Measurements from ENCODE around the gene GATA3.

- TF ChIP-seq, protein P1, sequence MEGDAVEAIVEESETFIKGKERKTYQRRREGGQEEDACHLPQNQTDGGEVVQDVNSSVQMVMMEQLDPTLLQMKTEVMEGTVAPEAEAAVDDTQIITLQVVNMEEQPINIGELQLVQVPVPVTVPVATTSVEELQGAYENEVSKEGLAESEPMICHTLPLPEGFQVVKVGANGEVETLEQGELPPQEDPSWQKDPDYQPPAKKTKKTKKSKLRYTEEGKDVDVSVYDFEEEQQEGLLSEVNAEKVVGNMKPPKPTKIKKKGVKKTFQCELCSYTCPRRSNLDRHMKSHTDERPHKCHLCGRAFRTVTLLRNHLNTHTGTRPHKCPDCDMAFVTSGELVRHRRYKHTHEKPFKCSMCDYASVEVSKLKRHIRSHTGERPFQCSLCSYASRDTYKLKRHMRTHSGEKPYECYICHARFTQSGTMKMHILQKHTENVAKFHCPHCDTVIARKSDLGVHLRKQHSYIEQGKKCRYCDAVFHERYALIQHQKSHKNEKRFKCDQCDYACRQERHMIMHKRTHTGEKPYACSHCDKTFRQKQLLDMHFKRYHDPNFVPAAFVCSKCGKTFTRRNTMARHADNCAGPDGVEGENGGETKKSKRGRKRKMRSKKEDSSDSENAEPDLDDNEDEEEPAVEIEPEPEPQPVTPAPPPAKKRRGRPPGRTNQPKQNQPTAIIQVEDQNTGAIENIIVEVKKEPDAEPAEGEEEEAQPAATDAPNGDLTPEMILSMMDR (IDR thresholded peaks at IDR 0.05; ENCODE audit: poor library complexity, severe bottlenecking) = no peak
- TF ChIP-seq EP300 (conservative IDR thresholded peaks at IDR 0.05; ENCODE audit: poor library complexity, severe bottlenecking) = no peak
- no peak for TF ChIP-seq TAF1 (IDR thresholded peaks at IDR 0.05; ENCODE audit: low read depth)
- no peak for TF ChIP-seq POLR2AphosphoS5 (IDR thresholded peaks at IDR 0.05)
- no peak for TF ChIP-seq EZH2 (IDR thresholded peaks at IDR 0.05; ENCODE audit: borderline replicate concordance, insufficient read depth, low read length, poor library complexity, severe bottlenecking)
- TF ChIP-seq RAD21 (conservative IDR thresholded peaks at IDR 0.05) = no peak
These were observed 12.3 kb downstream of the GATA3 start for GRCh38 chr10:8066797-8067196.

All from neural cell (in vitro differentiated cells).